ENCODE results near the gene LITAFD.

Gene LITAFD

DNA sequence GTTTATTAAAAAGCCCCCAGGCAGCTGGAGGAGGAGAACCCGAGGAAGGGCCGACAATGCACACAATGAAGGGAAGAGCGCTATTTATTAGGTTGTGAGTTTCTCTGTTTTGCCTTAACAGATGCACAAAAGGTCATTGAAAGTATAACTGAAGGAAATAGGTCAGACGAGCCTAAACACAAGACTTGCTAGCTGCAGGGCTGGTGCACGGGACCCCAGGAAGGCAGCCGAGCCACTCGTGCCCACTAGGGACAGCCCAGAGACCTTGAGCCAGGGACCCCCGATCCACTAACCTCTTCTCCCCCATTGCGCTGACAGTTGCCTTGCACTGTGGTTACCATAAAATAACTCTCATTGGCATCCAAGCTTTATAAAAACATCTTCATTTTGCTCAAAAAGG, 11.3 kb downstream of the LITAFD start:
- TF ChIP-seq, protein P1, sequence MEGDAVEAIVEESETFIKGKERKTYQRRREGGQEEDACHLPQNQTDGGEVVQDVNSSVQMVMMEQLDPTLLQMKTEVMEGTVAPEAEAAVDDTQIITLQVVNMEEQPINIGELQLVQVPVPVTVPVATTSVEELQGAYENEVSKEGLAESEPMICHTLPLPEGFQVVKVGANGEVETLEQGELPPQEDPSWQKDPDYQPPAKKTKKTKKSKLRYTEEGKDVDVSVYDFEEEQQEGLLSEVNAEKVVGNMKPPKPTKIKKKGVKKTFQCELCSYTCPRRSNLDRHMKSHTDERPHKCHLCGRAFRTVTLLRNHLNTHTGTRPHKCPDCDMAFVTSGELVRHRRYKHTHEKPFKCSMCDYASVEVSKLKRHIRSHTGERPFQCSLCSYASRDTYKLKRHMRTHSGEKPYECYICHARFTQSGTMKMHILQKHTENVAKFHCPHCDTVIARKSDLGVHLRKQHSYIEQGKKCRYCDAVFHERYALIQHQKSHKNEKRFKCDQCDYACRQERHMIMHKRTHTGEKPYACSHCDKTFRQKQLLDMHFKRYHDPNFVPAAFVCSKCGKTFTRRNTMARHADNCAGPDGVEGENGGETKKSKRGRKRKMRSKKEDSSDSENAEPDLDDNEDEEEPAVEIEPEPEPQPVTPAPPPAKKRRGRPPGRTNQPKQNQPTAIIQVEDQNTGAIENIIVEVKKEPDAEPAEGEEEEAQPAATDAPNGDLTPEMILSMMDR (IDR thresholded peaks at IDR 0.05) = no peak
- Histone ChIP-seq H3K36me3 (peaks cover 95% of the 10 kb centered on the region), H3K4me1 (ENCODE audit: control insufficient read depth in 1 of 2, insufficient read depth in 1 of 2, low read depth in 1 of 2, low read length in 1 of 2) (no peaks in the 10 kb centered on the region), H3K9me3 (no peaks in the 10 kb centered on the region), H3K27ac (no peak overlapping the region), H3K4me3 (ENCODE audit: low read depth in 1 of 2, low read length in 1 of 2) (no peak overlapping the region), H3K27me3 (no peaks in the 10 kb centered on the region)

DNA sequence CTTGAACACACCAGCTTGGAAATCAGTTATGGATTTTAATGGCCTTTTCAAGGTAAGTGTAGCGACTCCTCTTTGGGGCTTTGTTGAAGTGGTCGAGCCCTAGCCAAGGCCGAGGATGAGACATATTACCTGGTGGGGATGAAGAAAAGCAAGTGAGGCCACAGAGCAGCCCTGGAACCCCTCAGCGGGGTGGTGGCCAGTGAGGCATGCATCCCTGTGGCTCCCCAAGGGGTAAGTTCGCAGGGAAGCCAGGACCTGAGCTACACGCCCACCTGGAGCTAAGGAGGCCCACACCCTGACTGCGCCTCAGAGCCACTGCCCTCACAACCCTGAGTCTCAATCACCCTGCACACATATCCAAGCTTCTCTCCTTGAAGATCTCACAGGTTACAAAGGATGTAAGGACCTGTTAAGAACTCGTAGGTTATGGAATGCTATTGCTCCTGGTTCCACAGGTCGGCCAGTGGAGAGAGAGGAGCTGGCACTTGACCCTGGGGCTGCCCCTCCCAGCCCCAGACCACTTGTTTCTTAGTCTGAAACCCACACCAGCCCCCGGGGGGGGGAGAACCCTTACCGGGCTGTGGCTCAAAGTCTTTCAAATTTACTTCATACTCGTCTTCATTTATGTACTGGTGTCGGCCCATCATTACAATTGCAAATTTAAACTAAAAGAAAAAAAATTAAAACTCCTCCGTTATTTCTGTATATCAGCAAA, 12.0 kb downstream of the LITAFD start:
- no peaks in the 10 kb centered on the region for H3K4me1 ChIP-seq (ENCODE audit: control insufficient read depth in 1 of 2, insufficient read depth in 1 of 2, low read depth in 1 of 2, low read length in 1 of 2)
- TF ChIP-seq, protein P1 (IDR thresholded peaks at IDR 0.05) = no peak

DNA sequence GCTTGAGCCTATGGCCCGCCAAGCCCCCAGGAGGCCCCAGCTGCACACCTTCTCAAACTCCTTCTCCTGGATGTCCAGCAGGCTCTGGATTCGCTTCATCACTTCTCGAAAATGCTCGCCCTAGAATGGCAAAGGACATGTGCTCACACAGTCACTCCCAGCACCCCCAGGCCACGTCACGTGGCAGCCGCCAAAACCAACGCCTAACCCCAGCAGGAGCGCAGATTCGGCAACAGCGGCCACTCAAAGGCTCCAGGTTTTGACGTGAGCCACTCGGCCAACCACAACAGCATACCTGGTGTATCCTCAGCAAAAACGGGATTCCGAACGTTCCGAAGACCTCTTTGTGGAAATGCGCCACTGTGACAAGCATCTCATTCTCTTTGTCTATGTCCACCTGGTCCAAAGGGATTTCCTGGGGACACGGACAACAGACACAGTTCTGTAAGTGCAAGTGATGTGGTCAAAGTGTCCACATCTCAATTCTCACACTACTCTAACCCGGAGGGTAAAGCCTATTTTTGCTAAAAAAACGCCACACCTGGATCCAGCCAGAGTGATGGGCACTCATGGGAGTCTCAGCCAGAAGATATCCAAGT, 12.7 kb downstream of the LITAFD start:
- peaks cover 100% of the 10 kb centered on the region for H3K36me3 ChIP-seq

More for the DNA sequence above, 12.0 kb downstream of the LITAFD start:
- Histone ChIP-seq H3K4me3 (ENCODE audit: low read depth in 1 of 2, low read length in 1 of 2) (no peak overlapping the region), H3K36me3 (peaks cover 100% of the 10 kb centered on the region), H3K27ac (no peak overlapping the region), H3K9me3 (no peaks in the 10 kb centered on the region), H3K27me3 (no peaks in the 10 kb centered on the region)

DNA sequence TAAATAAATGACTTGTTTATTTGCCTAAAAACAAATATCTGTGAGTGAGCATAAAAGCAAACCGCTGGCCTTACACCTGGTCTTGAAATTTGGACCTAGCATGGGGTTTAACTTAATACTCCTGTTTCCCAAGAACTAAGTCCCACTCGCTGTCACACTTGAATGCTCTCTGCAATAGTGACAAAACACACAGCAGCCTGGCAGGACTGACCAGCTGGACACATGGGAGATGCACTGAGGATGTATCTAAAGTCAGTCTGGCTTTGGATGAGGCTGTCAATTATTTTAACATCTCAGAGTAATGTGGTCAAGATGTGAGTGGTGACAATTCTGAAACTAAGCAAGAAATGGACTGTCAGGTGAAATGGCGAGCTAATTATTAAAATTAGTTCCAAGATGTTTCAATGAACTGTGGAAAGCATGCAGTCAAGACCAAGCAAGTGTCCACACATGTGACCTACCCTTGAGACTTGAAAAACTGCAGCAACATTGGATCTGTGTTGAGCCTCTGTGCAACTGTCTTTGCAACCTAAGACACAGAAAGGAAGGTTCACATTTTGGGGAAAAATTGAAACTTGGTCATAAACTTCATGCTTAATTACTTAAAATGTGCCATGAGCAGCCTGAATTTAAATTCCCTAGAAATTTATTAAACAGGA, 16.6 kb downstream of the LITAFD start:
- Histone ChIP-seq H3K27ac (no peak overlapping the region), H3K9me3 (no peaks in the 10 kb centered on the region), H3K4me3 (ENCODE audit: low read depth in 1 of 2, low read length in 1 of 2) (no peak overlapping the region), H3K27me3 (no peaks in the 10 kb centered on the region), H3K36me3 (peaks cover 99% of the 10 kb centered on the region), H3K4me1 (ENCODE audit: control insufficient read depth in 1 of 2, insufficient read depth in 1 of 2, low read depth in 1 of 2, low read length in 1 of 2) (no peaks in the 10 kb centered on the region)
- TF ChIP-seq, protein P1 (IDR thresholded peaks at IDR 0.05) = no peak

More for the DNA sequence above, 12.7 kb downstream of the LITAFD start:
- TF ChIP-seq, protein P1 (IDR thresholded peaks at IDR 0.05) = no peak
- Histone ChIP-seq H3K9me3 (no peaks in the 10 kb centered on the region), H3K4me3 (ENCODE audit: low read depth in 1 of 2, low read length in 1 of 2) (no peak overlapping the region), H3K27ac (no peak overlapping the region), H3K27me3 (no peaks in the 10 kb centered on the region), H3K4me1 (ENCODE audit: control insufficient read depth in 1 of 2, insufficient read depth in 1 of 2, low read depth in 1 of 2, low read length in 1 of 2) (no peaks in the 10 kb centered on the region)

DNA sequence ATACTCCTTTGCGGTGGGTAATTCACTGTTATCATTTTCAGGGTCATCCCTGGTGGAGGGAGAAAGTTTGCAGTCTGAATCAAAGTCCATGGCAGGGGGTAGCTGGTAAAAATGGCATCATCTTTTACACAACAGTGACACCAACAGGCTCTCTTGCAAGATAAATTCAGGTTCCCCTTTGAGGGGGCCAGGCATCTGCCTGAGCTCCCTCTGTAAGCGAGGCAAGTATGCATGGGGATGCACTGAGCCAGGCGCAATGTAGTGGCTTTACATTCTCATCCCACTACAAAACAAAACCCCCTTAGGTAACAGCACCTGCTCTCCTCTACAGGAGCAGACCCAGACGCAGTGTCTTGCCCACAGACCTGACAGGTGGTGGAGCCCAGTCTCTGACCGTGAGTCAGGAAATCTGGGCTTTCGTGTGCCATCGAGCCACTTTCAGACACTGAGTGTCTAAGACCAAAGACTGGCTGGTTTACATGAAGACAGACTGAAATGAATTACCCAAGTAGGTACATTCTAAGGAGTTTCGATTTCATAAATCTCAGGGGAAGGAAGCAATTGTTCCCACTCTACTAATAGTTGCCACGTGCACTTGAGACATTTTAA, 17.7 kb downstream of the LITAFD start:
- H3K36me3 ChIP-seq = peaks cover 99% of the 10 kb centered on the region
- H3K27me3 ChIP-seq = no peaks in the 10 kb centered on the region
- no peak overlapping the region for H3K27ac ChIP-seq
- H3K4me3 ChIP-seq (ENCODE audit: low read depth in 1 of 2, low read length in 1 of 2) = no peak overlapping the region
- no peaks in the 10 kb centered on the region for H3K9me3 ChIP-seq
- H3K4me1 ChIP-seq (ENCODE audit: control insufficient read depth in 1 of 2, insufficient read depth in 1 of 2, low read depth in 1 of 2, low read length in 1 of 2) = no peaks in the 10 kb centered on the region
- TF ChIP-seq, protein P1 (IDR thresholded peaks at IDR 0.05) = no peak

All from neutrophil (primary cell).